ENCODE results near the gene HBG1. TPM values are rescaled to one million over a fixed set of nuclear protein-coding genes. Genes with fewer than 3 reads are reported as not detected.
A peak's percentile ranks its signal among the peaks of the same experiment; 100 is the strongest.

Gene HBG1
- total and polyA plus RNA-seq, 2 of the 4 experiments (the other 2 are of a cell fraction), result not detected

GRCh38 chr11:5225480-5225871 is 24.2 kb downstream of the HBG1 start:
- Histone ChIP-seq H4K8ac (ENCODE audit: low read depth in 2 of 2, low read length in 2 of 2) (no peak overlapping the region), H3K14ac (replicated peaks; ENCODE audit: low read depth, low read length) (no peak overlapping the region), H4K20me1 (ENCODE audit: insufficient read depth, low read length) (no peaks in the 10 kb centered on the region), H3K56ac (ENCODE audit: extremely low read depth, insufficient read depth, low read length) (no peak overlapping the region), H2BK20ac (ENCODE audit: low read depth, low read length) (no peak overlapping the region), H2AK9ac (replicated peaks; ENCODE audit: low read depth, low read length, poor library complexity) (no peak overlapping the region), H2BK15ac (ENCODE audit: low read depth, low read length) (no peak overlapping the region), H2AFZ (replicated peaks; ENCODE audit: low read length, poor library complexity) (no peak overlapping the region), H2AK5ac (ENCODE audit: low read depth, low read length) (no peak overlapping the region), H3K4me2 (ENCODE audit: low read depth, low read length) (no peak overlapping the region), H2BK120ac (ENCODE audit: low read depth, low read length) (peak overlapping the region; percentile 16; the same call in 1 of the 2 replicates), H3K27ac (ENCODE audit: insufficient read depth, low read length) (no peak overlapping the region), H3K18ac (ENCODE audit: low read depth, low read length) (no peak overlapping the region), H3K9me1 (ENCODE audit: insufficient read depth, low read length) (no peaks in the 10 kb centered on the region), H3K4ac (ENCODE audit: low read depth, low read length) (no peak overlapping the region), H3K79me1 (ENCODE audit: low read depth in 1 of 2, low read length in 2 of 2) (no peaks in the 10 kb centered on the region), H3K4me1 (ENCODE audit: control insufficient read depth, insufficient read depth, low read length) (no peaks in the 10 kb centered on the region), H2BK5ac (ENCODE audit: low read depth, low read length, poor library complexity, severe bottlenecking) (no peak overlapping the region), H3K23ac (ENCODE audit: low read depth, low read length) (no peak overlapping the region), H4K91ac (ENCODE audit: insufficient read depth, low read depth, low read length) (peak overlapping the region; percentile 11; the same call in 1 of the 2 replicates), H3K9ac (ENCODE audit: low read depth, low read length) (no peak overlapping the region), H3K4me3 (ENCODE audit: insufficient read depth, low read depth, low read length) (no peak overlapping the region), H3K27me3 (ENCODE audit: control insufficient read depth, insufficient read depth, low read length) (no peaks in the 10 kb centered on the region), H4K5ac (ENCODE audit: low read depth, low read length) (peak overlapping the region; percentile 39; the same call in 1 of the 2 replicates), H3K9me3 (ENCODE audit: control insufficient read depth, insufficient read depth, low read length) (no peaks in the 10 kb centered on the region), H3K36me3 (ENCODE audit: control insufficient read depth, insufficient read depth, low read length) (no peaks in the 10 kb centered on the region)
- BruUV-seq (replicated peaks), result no TSS peak
- no CpG with 5 or more reads among the region's 2 CpGs for WGBS, 2 experiments (ENCODE audit: extremely low coverage in 2 of 2, insufficient read length in 1 of 2)
- dilution Hi-C loops (cut with HindIII; ENCODE audit: low sequenced_read_pairs, unreplicated experiment), result no loop called here
- DNase-seq (no peak), ATAC-seq (ENCODE audit: low read depth) (no peak)
- in situ Hi-C loops (cut with MboI; ENCODE audit: low sequenced_read_pairs), result no loop called here
- no peak for TF ChIP-seq CTCF (conservative IDR thresholded peaks at IDR 0.05; ENCODE audit: low read depth, low read length)
- TF ChIP-seq FOS (IDR thresholded peaks at IDR 0.05; ENCODE audit: low read depth, low read length), result no peak
- TF ChIP-seq MAFK (IDR thresholded peaks at IDR 0.05; ENCODE audit: low read depth, low read length), result no peak
- TF ChIP-seq CEBPB (IDR thresholded peaks at IDR 0.05; ENCODE audit: low read depth, low read length), result no peak
- TF ChIP-seq, protein P1, sequence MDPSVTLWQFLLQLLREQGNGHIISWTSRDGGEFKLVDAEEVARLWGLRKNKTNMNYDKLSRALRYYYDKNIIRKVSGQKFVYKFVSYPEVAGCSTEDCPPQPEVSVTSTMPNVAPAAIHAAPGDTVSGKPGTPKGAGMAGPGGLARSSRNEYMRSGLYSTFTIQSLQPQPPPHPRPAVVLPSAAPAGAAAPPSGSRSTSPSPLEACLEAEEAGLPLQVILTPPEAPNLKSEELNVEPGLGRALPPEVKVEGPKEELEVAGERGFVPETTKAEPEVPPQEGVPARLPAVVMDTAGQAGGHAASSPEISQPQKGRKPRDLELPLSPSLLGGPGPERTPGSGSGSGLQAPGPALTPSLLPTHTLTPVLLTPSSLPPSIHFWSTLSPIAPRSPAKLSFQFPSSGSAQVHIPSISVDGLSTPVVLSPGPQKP (IDR thresholded peaks at IDR 0.05; ENCODE audit: borderline replicate concordance, low read depth, low read length), result no peak
- TF ChIP-seq RFX5 (IDR thresholded peaks at IDR 0.05; ENCODE audit: low read depth, low read length), result no peak
- no peak for TF ChIP-seq NFE2L2 (IDR thresholded peaks at IDR 0.05; ENCODE audit: low read depth, low read length)
- TF ChIP-seq, protein P2, sequence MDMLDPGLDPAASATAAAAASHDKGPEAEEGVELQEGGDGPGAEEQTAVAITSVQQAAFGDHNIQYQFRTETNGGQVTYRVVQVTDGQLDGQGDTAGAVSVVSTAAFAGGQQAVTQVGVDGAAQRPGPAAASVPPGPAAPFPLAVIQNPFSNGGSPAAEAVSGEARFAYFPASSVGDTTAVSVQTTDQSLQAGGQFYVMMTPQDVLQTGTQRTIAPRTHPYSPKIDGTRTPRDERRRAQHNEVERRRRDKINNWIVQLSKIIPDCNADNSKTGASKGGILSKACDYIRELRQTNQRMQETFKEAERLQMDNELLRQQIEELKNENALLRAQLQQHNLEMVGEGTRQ (IDR thresholded peaks at IDR 0.05; ENCODE audit: low read depth, low read length), result no peak
- TF ChIP-seq RAD21 (IDR thresholded peaks at IDR 0.05; ENCODE audit: low read length), result no peak
- no peak for TF ChIP-seq CHD1 (IDR thresholded peaks at IDR 0.05; ENCODE audit: low read depth, low read length)
- TF ChIP-seq POLR2A (IDR thresholded peaks at IDR 0.05; ENCODE audit: low read depth, low read length), result no peak
- no peak for TF ChIP-seq SMC3 (IDR thresholded peaks at IDR 0.05; ENCODE audit: low read depth, low read length)
- no peak for TF ChIP-seq MAZ (IDR thresholded peaks at IDR 0.05; ENCODE audit: borderline replicate concordance, low read depth, low read length)
- TF ChIP-seq BHLHE40 (IDR thresholded peaks at IDR 0.05; ENCODE audit: low read depth, low read length), result no peak
- TF ChIP-seq MXI1 (IDR thresholded peaks at IDR 0.05; ENCODE audit: borderline replicate concordance, low read depth, low read length), result no peak
- TF ChIP-seq RCOR1 (IDR thresholded peaks at IDR 0.05; ENCODE audit: insufficient replicate concordance, low read length), result no peak
- intact Hi-C loops (cut with micrococcal nuclease), result no loop called here
- ChIA-PET CTCF (interaction anchor here (0.6 kb wide), 1 partner anchor 375 kb away, joined by 3 read pairs; no protein-coding TSS in a partner anchor), POLR2A (ENCODE audit: unreplicated experiment) (no interaction called here)
